ENCODE measurements around the gene RPP21.

Gene RPP21

DNA sequence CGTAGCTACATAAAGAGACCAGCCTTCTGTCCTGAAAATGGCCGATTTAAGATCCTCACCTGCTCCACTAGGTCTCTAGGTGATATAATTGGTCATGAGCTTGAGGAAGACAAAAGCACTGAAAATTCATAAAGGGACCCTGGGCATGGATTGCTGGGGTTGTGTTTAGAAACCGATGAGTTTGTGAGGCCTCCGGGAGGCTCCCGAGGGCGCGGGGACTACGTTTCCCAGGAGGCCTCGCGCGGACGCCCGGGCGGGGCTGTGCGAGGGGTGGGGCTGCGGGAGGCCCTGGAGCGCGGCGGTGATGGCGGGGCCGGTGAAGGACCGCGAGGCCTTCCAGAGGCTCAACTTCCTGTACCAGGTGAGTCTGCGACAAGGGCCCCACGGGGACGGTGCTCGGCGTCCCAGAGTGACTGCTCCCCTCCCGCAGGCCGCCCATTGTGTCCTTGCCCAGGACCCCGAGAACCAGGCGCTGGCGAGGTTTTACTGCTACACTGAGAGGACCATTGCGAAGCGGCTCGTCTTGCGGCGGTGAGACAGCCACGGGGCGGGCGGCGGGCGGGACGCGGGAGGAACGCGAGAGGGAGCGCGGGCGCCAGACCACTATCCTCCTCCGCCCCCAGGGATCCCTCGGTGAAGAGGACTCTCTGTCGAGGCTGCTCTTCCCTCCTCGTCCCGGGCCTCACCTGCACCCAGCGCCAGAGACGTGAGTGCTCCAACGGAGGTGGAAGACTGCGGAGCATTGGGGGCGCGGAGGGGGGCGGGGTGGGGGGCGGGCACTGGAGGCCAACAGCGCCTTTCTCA, at the start of gene RPP21:
Gene RPP21 (plus strand): TSS at position 289 of the 804 bp plus-strand sequence. CDS start 16 bp downstream, at position 305.
- DNase-seq = peak; percentile 86

DNA sequence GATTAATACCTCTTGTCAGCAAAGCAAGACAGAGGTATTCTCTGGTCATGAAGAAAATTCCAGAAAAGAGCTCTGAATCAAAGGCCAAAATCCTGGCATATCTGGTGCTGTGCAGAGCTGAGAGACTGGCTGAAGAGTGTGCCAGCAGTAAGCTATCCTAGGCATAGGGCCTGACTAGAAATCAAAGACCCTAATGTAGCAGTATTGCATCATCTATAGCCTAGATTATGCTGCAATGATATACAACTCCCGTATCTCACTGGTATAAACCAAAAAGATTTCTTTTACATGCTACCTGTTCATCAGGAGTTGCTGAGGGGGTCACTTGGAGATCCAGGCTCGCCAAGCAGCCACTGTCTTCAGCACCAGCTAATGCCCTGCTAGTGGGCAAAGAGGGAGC, 49.1 kb upstream of the RPP21 start:
- DNase-seq = no peak

DNA sequence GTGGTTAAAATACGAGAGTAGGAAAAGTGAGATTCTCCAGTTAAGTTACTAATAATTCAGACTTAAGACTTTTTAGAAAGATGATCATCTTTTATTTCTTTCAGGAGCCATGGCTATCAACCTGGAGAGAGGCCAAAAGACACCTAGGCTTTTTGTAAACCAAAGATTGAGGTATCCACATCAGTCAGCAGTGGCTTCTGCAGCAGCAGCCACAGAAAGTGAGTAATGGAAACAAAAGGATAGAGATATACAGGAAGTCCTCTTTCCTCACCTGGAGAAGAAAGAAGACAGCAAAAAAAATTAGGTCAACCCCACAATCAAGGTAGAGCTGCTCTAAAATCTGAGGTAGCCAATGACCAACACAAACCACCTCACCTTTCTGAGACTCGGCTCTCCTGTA, 41.0 kb upstream of the RPP21 start:
- no peak for DNase-seq

DNA sequence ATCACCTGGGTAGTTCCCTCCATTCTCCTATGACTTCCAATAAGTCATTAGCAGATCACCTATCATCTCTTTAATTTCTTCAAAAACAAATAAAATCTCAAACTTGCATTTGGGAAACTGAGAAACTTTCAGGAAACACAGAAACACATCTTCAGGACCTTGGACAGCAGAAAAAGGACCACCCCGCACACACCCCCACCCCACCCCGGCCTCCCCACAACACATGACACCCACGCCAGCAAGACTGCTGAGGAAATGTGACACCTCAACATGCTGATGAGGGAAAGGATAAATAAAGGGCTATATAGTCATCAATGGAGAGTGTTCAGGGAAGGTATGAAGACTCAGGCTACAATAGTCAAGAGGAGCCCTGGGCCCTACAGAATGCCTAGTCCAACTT, 33.9 kb upstream of the RPP21 start:
- no peak for DNase-seq

DNA sequence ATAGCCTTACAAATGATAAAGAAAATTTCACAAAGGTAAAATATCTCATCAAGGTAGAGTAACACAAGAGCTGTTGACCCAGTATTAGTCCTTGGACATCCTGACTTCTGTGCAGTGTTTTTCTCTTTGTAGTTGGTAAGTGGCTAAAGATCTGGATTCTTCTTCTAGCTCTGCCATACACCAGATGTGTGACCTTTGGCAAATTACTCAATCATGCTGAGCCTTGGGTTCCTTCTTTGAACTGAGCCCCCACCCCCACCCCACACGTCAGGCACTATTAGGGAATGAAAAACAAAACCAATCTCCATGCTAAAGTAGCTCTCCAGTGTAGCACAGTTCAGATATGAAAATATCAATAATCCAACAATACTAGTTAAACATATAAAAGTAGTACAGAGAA, 33.3 kb upstream of the RPP21 start:
- DNase-seq = no peak

DNA sequence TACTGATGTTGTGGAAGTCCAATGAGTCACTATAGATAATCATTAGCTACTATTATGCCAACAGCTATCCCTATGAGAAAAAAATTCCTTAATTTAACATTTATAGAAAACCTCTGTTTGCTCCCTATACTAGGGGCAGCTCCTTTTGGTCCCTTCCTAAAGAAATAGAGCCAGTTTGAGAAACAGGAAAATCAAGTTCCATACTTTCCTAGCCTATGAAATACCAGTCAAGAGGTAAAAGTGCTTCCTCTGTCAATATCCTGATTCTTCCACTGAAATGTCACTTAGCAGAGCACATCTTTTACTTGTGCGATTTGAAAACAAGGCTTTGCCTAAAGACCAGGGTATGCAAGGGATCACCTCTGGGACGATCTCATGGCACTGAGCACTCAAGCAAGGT, 32.7 kb upstream of the RPP21 start:
- DNase-seq = no peak

DNA sequence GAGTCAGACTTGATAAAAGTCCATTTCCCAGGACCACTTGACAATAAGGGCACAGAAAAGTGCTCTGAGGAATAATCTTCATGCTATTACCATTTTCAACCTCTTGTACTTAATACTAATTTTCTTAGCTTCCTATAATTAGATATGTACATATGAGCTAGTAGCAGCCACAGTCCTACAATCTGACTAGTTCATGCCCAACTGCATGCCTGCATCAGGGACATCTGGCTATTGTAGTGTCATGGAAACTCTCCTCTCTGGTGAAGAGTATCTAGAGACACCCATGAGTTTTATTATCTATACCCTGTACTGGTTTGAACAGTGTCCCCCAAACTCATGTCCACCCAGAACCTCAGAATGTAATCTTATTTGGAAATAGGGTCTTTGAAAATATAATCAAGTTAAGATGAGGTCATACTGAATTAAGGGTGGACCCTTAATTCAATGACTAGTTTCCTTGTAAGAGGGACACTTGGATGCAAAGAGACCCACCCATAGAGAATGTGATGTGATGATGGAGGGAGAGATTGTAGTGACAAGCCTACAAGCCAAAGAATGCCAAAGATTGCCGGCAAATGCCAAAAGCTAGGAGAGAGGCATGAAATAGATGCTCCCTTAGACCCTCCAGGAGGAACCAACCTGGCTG, 32.2 kb upstream of the RPP21 start:
- no peak for DNase-seq

DNA sequence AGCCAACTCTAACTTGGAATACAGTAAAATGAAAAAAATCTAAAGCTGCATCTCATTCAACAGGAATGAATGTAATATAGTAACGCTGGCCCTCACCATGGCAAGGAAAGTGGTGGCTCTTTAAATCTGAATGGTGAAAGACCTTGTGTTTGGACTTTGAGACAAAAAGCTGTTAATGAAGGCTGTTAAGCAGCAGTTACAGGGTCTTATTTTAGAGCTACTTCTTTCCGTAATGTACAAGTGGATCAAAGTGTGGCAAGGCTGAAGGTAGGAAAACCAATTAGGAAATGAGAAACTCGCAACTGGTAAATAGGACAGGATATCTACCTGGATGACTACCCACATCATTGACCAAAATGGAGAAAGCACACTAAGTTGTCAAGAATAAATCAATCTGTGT, 29.8 kb upstream of the RPP21 start:
- DNase-seq = no peak

DNA sequence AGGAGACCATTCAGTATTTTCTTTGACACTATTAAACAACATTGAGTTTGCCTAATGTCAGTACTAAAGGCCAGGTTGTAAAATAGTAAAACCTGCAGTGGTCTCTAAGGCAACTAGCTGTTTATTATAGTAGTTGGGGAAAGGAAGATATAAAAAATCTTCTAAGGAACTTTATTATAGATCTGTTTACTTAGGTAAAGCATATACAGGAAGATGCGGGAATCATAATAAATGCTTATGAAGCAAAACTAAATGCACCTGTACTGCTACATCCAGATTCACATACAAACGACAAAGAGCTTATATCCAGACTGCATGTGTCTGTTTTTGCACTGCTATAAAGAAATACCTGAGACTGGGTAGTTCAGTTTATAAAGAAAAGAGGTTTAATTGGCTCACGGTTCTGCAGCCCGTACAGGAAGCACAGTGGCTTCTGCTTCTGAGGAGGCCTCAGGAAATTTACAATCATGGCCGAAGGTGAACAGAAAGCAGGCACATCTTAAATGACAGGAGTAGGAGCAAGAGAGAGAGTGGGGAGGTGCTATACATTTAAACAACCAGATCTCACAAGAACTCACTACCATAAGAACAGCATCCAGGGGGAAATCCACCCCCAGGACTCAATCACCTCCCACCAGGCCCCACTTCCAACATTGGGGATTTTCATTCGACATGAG, 26.9 kb upstream of the RPP21 start:
- peak; percentile 11 for DNase-seq

DNA sequence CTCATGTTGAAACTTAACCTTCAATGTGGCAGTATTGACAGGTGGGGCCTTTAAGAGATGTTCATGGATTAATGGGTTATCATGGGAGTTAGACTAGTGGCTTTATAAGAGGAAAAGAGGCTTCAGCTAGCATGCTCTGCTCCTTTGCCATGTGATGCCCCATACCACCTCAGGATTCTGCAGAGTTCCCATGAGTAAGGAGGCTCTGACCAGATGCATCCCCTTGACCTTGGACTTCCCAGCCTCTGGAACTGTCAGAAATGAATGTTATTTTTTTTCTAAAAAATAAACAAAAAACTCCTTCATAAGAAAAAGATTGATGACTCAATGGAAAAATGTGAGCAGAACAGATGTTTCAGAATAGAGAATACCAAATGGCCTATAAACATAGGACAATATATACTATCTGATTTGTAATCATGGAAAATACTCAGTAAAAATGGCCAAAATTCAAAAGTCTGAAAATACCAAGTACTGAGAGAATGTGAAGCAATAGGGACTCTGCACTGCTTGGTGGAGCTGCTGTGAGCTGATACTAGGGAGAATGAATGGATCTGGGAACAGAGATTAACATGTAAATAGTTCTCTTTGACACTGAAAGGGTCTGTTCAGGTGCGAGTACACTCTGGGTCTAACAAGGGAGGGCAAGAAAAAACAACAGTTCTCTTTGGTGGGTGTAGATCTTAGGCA, 25.7 kb upstream of the RPP21 start:
- DNase-seq = no peak

DNA sequence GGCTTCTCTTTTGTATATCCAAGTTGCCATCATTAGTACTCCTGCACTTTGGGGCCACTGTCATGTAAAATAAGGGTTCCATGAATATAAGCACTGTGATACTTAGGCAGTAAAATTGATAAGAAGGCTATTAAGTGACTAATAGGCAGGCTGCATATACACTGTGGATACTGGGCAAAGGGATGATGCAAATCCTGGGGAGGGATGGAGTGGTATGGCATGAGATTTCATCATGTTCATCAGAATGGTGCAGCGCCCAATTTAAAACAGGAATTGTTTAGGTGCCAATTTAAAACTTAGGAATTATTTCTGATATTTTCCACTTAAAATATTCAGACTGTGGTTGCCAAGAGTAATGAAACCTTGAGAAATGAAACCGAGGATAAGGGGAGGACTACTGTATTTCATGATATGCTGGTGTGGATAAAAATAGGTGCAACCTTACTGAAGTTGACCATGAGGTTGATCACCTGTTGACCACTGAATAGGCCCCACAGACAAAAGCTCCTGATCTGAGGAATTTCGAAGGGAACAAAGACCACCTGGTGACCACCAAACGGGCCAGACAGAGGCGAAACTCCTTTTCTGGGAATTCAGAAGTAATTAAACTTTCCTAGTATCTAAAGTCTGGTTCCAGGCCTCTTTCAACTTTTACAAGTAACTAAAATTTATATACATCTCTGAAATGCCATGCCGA, 23.1 kb upstream of the RPP21 start:
- DNase-seq = no peak

DNA sequence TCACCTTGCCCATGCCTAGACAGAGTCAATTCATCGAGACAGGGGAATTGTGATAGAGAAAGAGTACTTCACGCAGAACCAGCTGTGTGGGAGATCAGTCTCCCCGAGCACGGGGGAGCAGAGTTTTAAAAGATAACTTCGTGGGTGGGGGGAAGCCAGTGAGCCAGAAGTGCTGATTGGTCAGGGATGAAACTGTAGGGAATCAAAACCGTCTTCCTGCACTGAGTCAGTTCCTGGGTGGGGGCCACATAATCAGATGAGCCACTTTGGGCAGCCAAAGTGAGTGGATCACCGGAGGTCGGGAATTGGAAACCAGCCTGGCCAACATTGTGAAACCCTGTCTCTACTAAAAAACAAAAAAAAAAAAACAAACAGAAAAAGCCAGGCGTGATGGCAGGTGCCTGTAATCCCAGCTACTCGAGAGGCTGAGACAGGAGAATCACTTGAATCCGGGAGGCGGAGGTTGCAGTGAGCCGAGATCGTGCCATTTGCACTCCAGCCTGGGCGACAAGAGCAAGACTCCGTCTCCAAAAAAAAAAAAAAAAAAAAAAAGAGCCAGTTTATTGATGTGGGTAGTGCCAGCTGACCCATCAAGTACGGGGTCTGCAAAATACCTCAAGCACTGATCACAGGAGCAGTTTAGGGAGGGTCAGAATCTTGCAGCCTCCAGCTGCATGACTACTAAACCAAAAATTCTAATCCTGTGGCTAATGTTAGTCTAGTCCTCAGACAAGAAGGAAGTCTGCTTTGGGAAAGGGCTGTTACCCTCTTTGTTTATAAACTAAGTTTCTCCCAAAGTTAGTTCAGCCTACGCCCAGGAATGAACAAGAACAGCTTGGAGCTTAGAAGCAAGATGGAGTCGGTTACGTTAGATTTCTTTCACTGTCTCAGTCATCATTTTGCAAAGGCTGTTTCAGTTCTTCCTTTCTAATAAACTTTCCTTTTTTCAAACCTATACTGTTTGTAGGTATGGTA, 22.1 kb upstream of the RPP21 start:
- DNase-seq = peak; percentile 22

DNA sequence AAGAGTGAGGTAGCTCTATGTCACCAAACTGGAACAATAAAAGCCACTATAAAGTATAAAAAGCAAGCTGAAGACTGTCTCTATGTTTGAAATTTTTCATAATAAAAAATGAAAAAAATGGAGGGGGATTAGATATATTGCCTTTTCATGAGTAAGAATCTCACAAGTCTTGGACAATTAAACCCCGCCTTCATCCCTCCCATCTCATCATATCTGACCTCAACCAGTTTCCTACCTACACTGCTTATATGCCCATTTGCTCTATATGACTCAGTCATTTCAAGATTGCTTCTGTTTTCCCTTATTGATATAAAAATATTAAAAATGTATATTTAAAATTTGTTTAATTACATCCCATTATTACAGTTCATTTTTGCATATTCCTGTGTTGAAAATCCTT, 21.1 kb upstream of the RPP21 start:
- DNase-seq = peak; percentile 15

DNA sequence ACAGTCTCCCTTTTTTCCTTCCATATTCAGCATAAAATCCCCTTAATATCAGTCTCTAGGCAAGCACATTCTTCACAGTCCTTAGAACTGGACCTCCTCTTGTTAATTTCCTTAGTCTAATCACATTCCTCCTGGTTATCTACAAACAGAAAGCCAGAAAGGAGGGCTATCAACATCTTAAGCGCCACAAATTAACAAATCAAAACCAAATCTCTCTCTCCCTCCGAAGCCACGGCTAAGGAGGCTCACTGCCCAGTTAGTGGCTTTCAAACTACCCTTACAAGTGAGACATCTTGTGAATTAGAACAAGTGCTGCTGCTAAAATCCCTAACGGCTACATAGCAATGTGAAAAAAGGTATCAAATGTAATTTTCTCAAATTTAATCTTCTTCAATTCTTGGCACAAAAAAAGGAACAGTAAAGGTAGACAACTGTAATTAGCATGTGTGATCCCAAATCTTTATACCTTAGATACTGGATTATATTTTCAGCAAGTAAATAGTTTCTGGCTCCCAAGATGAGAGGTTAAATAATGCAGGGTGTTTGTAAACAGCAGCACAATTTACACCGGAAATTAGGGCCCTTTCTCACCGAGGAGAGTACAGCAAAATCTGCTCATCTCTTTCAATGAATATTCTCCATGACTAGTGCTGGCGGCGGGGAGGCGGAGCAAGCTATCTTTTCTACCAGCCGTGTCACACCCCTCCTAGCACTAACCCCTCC, 19.6 kb upstream of the RPP21 start:
- peak; percentile 89 for DNase-seq

DNA sequence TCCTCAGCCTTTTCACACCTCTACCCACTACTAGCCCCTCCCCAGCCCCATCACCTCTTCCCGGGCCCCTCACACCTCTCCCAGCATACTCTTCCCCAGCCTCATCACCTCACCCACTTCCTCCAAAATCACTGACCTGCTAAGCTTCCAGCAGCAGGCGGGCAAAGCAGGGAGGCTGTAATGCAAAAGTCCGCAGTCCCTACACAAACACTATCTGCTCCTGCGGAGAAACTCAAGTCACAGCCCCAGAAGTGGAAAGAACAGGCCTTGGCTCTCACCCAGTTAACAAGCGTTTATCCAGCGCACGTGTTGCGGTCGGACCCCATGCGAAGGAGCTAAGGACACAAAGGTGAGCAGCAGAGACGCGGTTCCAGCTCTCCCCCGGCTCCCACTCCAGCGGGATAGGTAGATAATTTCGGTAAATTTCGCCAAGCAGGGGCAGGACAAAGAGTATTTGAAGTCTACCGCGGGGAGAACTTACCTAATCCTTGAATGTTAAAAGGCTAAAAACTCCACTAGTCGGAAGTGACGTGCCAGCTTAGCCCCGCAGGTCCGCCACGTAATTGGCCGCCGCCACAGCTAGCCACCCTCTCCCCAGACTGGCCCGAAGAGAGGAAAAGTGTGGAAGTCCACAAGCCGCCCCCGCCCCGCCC, 19.0 kb upstream of the RPP21 start:
- DNase-seq = peak; percentile 84

DNA sequence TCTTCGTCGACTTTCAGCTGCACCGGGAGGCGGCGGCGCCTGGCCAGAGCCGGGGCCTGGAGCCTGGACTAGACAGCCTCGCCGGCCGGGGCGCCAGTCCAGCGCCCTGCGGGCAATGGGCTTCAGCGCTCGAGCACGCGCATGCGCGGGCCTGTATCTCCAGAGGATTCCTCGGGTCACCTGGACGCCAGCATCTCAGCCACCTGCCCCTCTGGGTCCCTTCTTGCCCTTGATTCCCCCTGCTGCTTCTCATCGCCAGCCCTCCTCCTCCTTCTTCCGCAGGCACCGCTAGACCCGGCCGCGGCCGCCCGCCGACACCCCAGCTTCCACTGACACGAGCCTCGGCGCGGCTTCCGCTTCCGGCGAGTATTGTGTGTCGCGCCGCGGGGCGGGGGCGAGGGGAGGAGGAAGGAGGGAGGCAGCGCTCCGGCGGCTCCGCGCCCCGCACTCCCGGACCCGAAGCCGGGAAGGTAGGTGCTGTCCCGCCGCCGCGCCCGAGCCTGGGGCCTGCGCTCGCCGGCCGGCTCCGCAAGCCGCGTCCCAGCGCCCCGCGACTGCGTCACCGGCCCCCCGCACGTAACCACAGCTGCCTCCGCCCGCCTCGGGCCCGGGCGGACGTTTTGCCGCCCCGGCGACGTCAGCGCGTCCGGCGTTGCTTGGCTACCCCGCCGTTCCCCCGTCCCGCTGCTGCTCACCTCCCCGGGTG, 18.3 kb upstream of the RPP21 start, which contains the start of gene TRIM39:
Gene TRIM39 (plus strand): TSS at position 402 of the 706 bp plus-strand sequence. CDS start 2,391 bp downstream, outside the sequence.
- peak; percentile 92 for DNase-seq

DNA sequence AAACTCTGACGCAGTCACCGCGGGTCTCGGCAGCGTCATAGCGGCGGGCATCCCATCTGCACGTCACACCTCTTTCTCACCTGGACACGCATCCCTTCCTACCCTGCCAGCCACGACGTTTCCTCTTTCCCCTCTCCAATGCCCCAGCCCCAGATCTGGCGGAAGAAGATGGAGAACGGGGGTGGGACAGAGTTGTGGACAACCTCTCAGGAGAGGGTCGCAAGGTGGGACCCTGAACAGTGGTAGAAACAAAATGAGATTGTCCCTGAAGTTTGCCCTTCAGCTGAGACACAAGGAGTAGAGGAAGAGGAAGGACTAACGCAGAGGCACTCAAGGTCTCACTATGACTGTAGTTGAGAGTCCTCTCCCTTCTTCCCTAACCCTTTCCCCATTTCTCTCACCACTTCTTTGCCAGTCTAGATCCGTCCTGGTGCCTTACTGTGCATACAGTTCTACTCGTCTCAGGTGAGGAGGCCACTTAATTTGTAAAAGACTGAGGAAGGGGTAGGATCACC, 17.7 kb upstream of the RPP21 start:
- DNase-seq = no peak

DNA sequence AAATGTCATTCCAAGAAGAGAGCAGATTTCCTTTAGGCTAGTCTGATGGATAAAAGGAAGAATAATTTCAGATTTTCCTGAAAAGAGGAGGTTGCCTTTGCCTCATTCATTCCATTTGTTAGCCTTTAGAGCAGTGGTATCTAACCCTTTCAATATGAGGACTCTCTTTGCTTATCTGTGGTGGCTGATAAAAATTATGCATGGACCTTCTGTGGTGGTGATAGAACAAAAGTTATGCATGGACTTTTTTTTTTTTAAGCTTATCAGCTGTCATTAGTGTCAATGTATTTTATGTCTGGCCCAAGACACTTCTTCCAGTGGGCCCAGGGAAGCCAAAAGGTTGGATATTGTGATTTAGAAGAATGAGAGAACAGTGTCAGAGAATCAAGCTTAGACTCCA, 16.6 kb upstream of the RPP21 start:
- DNase-seq = no peak

DNA sequence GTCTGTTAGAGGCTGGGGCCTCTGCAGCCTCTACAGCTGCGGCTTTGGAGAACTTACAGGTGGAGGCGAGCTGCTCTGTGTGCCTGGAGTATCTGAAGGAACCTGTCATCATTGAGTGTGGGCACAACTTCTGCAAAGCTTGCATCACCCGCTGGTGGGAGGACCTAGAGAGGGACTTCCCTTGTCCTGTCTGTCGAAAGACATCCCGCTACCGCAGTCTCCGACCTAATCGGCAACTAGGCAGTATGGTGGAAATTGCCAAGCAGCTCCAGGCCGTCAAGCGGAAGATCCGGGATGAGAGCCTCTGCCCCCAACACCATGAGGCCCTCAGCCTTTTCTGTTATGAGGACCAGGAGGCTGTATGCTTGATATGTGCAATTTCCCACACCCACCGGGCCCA, 15.6 kb upstream of the RPP21 start:
- no peak for DNase-seq
